Body of pancreas (tissue), 4 donors: Measurements from ENCODE around the gene TAMALIN.

ENCODE experiments used
- CTCF ChIP-seq, 7 experiments: fragments of 450-650 bp in 4 of 7; fragments of 200-600 bp in 3 of 7; sonication (generic) in 3 of 7; IDR thresholded peaks; one replicate each; pipeline ENCODE4 v1.5.1; 2016 to 2019; ENCODE audit warnings: antibody characterized with exemption in 7 of 7
- POLR2A ChIP-seq, 3 donors: fragments of 450-650 bp; IDR thresholded peaks; one replicate each; pipeline ENCODE4 v1.6.1; 2016; ENCODE audit warnings: antibody characterized with exemption in 3 of 3, mild to moderate bottlenecking in 2 of 3

DNA sequence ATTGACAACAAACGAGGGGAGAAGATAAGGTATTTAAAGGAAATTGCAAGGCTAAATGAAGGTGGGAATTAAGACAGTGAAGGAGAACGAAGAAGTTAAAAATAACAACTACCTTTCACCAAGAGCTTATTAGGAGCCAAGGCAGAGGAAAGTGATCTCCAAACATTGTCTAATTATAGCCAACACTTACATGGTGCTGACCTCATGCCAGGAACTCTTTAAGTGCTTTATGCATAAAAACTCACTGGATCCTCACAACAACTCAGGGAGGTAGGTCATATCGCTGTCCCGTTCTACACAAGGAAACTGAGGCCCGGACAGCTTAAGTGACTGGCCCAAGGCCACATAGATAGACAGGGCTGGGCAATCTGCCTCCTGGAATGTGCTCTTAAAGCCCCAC, 19.5 kb downstream of the TAMALIN start:
- no peak for TF ChIP-seq CTCF (IDR thresholded peaks at IDR 0.05)
- TF ChIP-seq POLR2A (IDR thresholded peaks at IDR 0.05): no peak
